GM11168 (cell line): Measurements from ENCODE around the gene ELK4.

Experiments used
- in situ Hi-C: fragments of 300-500 bp; cut with MboI; formaldehyde crosslinking; loops from one replicate; pipeline ENCODE4 v1.12.0; 2022; ENCODE audit warnings: low sequenced_read_pairs; ENCODE audit not compliant: unreplicated experiment

Gene ELK4

GRCh38 chr1:205632669-205633169 is 908 bp upstream of the ELK4 start:
- in situ Hi-C loops = no loop called here

GRCh38 chr1:205631010-205631767 is 622 bp downstream of the ELK4 start:
- in situ Hi-C loops = no loop called here

GRCh38 chr1:205630651-205631009 is 1.2 kb downstream of the ELK4 start:
- in situ Hi-C loops = no loop called here

- in situ Hi-C loops = no loop called here
Observed at GRCh38 chr1:205630241-205630640, 1.6 kb downstream of the ELK4 start.

- in situ Hi-C loops = no loop called here
Observed at GRCh38 chr1:205629751-205630150, 2.1 kb downstream of the ELK4 start.

- in situ Hi-C loops = no loop called here
Observed at GRCh38 chr1:205627956-205628355, 3.9 kb downstream of the ELK4 start.

- in situ Hi-C loops = no loop called here
Observed at GRCh38 chr1:205626216-205626615, 5.6 kb downstream of the ELK4 start.

GRCh38 chr1:205623646-205624045 is 8.2 kb downstream of the ELK4 start:
- in situ Hi-C loops = no loop called here

- in situ Hi-C loops = no loop called here
Observed at GRCh38 chr1:205620269-205620668, 11.5 kb downstream of the ELK4 start.

GRCh38 chr1:205619376-205619775 is 12.4 kb downstream of the ELK4 start:
- in situ Hi-C loops = no loop called here

GRCh38 chr1:205616563-205617293 is 15.1 kb downstream of the ELK4 start:
- in situ Hi-C loops = no loop called here

GRCh38 chr1:205615789-205616188 is 16.0 kb downstream of the ELK4 start:
- in situ Hi-C loops = no loop called here

GRCh38 chr1:205613854-205614412 is 17.9 kb downstream of the ELK4 start:
- in situ Hi-C loops = no loop called here

- in situ Hi-C loops = no loop called here
Observed at GRCh38 chr1:205612556-205612955, 19.3 kb downstream of the ELK4 start.

GRCh38 chr1:205612104-205612503 is 19.7 kb downstream of the ELK4 start:
- in situ Hi-C loops = no loop called here

- in situ Hi-C loops = no loop called here
Observed at GRCh38 chr1:205610901-205611466, 20.8 kb downstream of the ELK4 start.

- in situ Hi-C loops = no loop called here
Observed at GRCh38 chr1:205610036-205610435, 21.8 kb downstream of the ELK4 start.

- in situ Hi-C loops = no loop called here
Observed at GRCh38 chr1:205604825-205605505, 26.8 kb downstream of the ELK4 start.

GRCh38 chr1:205604059-205604458 is 27.8 kb downstream of the ELK4 start:
- in situ Hi-C loops = no loop called here

- in situ Hi-C loops = no loop called here
Observed at GRCh38 chr1:205601205-205601604, 30.6 kb downstream of the ELK4 start.
